Superior temporal gyrus (tissue), 1 donor: ENCODE data around the gene LMNTD2.

Experiments
- DNase-seq: peaks from one replicate; pipeline ENCODE4 v3.0.0-alpha.2; 2016; ENCODE audit errors: extremely low spot score

Gene LMNTD2

DNA sequence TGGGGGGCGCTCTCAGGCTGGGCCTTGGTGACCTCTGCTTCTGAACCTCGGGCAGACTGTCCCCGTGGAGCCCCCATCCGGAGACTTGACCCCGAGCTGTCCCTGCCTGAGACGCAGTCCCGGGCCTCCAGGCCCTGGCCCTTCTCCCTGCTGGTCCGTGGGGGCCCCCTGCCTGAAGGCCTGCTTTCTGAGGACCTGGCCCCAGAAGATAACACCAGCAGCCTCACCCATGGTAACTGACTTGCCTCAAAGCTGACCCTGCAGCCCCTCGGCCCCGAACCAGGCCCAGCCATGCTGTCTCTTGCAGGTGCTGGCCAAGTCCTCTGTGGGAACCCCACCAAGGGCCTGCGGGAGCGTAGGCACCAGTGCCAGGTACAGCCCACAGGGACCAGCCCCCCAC is 8.9 kb downstream of the LMNTD2 start:
- no peak for DNase-seq

DNA sequence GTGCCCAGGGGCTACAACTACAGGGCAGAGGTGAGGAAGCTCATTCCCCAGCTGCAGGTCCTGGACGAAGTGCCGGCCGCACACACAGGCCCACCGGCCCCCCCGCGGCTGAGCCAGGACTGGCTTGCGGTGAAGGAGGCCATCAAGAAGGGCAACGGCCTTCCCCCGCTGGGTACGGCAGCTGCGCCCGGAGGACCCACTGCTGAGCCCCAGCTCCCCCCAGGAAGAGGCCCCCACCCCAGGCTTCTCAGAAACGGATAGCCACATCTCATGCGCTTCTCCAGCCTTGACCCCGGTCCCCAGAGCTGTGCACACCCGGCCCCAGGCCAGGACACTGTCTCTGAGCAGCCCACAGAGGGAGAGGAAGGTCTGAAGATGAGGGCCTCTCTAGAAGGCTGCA is 9.4 kb downstream of the LMNTD2 start:
- no peak for DNase-seq

DNA sequence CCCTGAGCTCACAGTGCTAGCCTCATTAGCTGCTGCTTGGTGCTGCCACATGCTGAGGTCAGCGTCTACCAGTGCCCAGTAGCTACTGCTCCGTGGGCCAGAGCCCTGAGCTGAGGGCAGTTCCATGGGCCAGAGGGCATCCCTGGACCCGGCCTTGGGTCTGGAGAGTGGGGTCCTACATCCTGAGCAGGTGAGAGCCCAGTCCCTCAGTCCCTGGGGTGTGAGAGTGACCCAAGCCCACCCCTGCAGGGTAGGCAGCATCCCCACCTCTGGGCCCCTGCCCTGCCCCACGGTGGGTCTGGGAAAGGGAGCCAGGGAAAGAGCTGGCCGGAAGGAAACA is 9.8 kb downstream of the LMNTD2 start:
- no peak for DNase-seq

DNA sequence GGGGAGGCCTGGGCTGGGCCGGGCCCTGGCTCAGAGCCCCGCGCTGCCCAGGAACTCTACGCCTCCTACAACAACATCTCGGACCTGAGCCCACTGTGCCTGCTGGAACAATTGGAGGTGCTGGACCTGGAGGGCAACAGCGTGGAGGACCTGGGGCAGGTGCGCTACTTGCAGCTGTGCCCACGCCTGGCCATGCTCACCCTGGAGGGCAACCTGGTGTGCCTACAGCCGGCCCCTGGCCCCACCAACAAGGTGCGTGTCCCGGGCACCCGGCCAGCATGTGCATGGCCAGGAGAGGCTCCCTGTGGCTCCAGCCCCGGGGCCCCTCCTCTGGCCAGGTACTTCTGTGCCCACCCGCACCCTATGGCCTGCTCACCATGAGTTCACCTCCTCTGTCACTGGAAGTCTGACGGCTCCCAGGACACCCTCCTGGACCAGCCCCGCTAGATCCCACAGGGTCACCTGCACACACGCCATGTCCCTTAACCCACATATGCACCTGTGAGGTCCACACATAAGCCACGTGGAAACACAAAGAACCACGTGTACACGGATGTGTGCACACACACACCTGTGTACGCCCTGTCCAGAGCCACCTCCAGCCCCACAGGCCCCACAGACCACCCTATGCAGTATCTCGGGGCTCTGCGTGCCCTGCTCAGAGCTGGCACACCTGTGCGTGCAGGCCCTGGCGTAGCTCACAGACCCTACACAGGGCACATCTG is 10.4 kb downstream of the LMNTD2 start:
- no peak for DNase-seq

DNA sequence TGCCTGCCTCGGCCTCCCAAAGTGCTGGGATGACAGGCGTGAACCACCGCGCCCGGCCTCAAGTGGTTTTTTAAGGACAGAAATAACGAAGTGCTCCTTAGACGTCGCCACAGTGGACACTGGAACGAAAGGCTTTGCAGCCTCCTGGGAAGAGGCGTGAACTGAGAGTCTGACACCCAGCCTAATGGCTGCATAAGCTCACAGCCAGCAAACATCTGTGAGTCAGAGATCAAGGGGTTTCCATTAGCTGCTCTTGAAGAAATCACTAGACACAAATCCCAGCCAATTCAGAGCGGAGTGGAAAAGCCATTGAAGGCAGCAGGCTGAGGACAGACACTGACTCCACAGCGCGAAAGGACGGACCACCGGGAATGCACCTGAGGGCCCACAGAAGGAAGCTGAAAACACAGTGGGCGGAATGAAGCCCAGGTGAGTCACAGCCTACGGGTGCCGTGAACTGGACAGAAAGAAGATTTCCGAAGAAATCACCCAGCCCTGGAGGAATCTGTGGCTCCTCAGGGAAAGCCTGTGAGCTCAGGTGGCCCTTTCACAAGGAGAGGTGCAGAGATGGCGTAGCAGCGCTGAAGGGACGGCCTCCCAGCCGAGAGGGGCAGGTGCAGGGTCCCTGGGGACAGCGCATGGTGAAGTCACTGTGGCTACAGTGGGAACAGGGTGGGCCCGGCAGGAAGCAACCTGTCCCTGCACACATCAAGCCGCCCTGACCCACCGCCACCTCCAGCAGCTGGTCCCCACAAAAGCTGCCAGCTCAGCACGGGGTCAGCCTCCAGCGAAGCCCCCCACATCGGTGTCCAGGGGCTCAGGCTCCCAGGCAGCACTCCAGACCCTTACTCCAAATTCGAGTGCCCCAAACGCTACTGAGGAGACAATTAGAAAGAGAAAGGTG is 11.6 kb downstream of the LMNTD2 start:
- DNase-seq: no peak

DNA sequence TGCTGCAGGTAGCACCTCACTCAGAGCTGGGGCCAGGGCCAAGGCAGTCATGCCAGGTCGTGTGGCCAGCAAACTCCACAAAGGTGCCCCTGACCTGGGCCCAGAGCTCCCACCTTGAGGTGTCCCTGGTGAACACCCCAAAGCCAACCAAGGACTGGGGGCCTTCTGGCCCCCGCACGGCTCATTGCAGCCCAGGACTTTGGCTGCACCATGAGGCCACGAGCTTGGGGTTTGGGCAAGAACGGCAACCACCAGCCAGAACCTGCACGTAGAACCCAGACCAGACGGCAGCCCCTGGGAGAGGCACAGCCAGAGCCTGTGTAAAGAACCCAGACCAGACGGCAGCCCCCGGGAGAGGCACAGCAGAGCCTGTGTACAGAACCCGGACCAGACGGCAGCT is 15.4 kb downstream of the LMNTD2 start:
- no peak for DNase-seq

DNA sequence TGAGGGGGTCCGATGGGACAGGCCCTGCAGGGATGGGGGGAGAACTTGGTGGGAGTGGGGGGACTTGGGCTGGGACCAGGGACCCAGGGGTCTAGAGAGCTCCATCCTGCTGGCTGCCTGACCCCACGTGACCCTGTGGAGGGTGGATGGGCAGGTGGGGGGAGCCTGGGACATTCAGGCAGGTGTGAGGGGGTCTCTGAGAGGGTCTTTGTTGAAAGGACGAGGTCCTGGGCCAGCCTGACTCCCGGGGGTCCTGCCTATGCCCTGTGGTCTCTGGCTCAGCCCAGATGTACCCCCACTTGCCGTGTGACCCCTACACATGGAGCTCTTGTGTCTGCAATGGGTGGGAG is 15.7 kb downstream of the LMNTD2 start:
- no peak for DNase-seq

DNA sequence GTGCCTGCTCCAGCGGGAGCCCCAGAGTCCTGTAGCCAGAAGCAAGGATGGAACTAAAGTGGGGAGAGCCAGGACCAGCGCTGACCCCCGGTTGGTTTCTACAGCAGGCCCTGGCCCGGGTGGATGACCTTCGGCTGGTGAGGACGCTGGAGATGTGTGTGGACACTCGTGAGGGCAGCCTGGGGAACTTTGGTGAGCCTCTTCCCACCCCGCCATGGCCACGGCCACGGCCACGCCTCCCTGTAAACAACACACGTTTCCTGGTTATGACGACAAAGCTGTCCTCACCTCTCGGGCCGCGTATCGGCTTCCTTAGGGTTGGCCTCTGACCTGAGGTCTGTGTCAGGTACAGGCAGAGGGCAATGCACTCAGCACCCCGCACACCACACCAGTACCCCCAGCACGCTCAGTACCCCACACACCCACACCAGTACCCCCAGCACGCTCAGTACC is 19.1 kb downstream of the LMNTD2 start:
- no peak for DNase-seq

DNA sequence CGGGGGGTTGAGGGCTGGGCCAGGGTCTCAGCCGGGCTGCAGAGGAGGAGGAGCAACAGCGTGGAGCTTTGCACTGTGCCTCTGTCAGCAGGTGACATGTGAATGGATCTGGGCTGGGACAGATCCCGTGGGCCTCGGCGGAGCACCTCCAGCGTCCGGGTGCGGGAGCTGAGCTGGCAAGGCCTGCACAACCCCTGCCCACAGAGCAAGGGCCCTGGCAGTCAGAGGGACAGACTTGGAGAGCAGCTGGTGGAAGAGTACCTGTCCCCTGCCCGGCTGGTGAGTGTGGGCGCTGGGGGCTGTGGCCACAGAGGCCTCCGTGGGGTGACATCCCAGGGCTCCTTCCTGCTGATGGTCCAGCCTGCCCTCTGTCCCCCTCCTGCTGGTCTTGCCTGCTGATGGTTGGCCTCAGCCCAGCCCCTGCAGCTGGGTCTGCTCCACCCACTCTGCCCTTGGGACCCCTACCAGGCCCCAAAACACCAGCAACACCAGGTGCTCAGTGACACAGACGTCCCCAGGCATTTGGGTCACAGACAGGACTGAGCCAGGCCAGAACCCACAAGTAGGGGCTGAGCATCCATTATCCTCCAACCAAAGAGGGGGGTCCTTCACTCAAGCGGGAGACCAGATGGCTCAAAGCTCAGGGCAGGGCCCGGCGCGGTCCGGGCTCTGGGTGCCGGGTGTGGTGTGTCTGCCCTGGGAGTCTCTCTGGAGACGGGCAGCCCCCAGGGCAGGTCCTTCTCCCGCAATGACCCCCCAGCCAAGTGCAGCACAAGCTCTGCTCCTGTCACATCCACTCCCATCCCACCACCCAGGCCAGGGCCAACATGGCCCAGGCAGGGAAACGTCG is 19.7 kb downstream of the LMNTD2 start:
- DNase-seq: no peak

DNA sequence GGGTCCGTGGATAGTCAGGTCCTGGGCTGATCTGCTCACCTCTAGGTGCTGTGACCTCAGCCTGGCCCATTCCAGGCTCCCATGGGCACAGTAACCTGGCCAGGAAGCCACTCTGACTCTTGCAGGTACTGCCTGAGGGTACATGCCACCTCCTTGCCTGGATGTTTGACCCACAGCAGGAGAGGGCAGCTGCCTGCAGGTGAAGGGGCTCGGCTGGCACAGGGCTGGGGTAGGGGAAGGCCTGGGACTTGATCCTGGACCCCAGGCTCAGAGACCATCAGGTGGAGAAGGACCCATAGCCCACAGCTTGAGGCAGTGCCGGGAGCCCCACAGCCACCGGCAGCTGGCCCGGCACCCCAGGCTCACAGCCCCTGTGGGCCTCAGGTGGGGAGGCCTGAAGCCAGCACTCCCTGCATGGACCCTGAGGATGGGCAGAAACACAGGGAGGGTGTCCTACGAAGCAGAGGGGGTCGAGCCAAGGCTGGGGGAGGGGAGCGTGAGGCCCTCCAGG is 20.5 kb downstream of the LMNTD2 start:
- no peak for DNase-seq

DNA sequence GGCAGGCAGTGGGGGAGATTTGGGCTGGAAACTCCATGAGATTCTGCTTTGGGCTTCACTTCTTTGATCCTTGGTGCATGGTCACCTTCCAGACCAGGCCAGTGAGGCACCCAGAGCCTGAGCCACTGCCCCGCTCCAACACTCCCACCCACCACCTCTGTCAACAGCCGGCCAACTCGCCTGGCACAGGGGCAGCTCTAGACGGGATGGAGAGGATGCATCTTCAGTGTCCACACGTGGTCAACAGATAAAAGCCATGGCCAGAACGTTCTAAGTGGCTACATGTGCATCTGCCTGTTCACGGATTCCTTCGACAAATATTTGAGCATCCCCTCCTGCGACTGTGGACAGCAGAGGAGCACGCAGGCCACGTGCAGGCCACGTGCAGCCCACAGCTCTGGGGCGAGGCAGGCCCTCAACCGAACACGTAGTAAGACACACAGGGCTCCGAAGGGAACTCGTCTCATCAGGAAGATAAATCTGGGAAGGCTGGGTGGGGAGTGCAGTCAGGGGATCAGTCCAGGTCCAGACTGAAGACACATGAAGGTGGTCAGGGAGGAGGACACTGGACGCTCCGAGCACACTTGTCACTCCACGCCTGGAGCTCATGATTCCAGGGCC is 22.0 kb downstream of the LMNTD2 start:
- DNase-seq: no peak

DNA sequence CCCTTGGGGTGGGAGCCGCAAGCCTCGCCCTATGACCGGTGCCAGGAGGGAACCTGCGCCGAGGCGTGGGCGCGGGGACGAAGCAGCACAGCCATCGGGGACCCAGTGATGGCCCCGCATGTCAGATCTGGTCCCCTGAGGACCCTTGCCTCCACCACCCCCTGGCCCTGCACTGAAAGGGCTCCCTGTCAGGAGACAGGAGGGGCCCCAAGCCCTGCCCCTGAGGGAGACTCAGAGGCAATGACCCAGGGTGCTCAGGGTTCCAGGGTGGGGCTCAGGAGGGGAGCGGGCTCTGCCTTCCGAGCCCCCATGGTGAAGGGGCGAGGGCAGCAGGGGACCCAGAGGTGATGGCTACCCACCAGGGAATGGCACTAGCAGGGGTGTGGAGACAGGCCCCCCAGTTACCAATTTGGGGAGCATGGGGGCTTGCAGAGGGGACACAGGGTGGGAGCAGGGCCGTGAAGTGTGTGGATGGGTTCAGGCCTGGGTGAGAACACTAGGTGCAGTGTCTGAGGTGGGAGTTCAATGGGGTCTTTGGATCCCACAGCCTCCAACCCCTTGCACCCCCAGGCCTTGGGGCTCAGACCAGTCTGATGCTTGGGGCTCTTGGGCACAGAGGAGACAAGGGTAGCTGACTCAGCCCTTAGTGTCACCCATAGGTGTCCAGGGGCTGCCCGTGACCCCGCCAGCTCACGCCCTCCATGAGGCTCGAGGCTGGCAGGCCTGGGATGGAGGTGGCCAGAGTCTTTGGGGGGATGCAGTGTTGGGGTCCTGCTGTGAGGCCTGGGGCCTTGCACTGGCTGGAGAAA is 22.7 kb downstream of the LMNTD2 start:
- DNase-seq: no peak

DNA sequence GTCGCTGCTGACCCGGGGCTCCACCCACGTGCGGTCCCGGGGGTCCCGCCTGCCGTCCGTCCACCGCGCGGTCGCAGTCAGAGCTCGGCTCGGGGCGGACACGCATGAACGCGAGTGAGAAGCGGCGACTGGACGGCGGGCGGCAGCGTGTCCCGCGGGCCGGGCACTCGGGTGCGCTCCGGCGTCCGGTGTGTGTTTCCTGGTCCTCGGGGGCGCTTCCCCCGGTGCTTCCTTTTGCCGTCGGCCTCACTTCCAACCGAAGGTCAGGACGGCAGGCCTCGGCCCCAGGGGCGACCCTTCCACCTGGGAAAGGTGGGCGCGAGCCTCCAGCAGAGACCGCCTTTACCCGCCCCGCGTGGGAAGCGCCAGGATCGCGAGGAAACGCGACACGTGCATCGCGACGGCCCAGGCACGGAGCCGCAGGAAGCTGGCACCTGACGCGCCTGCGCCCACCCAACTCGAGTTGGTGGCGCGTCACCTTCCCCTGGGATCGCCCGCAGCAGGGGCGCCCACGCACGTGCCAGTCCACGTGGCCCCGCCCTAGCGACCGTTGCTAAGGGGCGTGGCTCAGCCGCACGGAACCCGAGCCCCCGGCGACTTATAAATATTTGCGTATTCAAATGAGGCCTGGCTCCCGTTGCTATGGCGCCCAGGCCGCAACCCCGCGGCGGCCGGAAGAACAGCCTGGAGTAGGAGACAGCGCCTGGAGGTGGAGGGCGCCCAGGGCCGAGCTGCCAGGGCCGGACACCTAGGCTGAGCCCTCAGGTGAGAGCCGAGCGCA is 23.5 kb downstream of the LMNTD2 start, which contains the start of gene LRRC56:
TSS of gene LRRC56 (plus strand) at position 687 of the 781 bp plus-strand sequence. CDS start 3,158 bp downstream, outside the sequence.
- DNase-seq: peak; percentile 12

DNA sequence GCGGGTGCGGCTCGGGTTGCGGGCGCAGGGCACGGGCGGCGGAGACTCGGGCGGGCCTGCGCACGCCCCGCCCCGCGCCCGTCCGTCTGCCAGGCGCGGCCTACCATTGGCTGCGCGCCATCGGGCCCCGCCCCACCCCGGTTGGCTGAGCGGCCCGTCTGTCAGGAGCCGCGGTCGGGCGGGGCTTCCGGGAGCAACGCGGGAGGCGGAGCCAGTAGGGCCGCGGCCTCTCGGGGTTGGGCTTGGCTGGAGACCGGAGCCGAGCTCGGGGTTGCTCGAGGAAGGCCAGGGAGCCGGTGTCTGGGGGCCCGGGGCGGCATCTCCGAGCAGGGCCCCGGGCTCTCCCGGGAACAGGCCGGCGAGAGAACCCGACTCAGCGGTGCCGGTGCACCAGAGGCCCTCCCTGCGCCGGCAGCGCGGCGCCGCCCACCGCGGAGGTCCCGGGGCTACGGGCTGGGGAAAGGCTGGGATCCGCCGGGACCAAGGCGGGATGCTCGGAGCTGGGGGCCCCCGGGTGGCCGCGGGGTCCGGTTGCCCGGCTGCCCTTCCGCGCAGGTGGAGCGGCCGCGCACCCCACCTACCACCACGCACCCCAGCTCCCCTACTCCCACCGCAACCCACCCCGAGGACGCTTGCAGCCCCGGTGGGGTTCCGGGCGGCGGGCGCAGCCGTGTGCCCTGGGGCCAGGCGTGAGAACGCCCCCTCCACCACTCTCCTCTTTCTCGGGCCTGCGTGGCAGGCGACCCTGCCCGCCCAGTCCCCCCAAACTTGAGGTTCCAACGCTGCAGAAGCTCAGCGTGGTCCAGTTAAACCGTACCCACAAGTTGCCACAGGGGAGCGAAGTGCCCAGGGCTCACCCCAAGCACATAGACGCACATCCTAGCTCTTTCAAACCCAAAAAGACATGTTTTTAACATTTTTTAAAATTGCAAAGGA is 24.8 kb downstream of the LMNTD2 start, which contains the start of gene HRAS:
TSS of gene HRAS (minus strand) at position 58 of the 936 bp plus-strand sequence.
- DNase-seq: peak; percentile 94

DNA sequence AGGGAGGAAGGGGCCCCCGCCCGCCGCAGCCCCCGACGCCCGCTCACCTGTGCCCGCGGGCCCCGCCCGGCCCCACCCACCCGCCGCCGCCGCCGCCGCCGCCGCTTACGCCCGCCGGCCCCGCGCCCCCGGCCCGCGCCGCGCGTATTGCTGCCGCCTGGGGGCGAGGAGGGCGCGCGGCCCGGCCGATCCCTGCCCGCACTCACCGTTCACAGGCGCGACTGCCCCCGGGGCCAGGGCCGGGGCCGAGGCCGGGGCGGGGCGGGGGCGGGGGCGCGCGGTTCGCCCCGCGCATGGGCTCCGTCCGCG is 25.4 kb downstream of the LMNTD2 start:
- no peak for DNase-seq

DNA sequence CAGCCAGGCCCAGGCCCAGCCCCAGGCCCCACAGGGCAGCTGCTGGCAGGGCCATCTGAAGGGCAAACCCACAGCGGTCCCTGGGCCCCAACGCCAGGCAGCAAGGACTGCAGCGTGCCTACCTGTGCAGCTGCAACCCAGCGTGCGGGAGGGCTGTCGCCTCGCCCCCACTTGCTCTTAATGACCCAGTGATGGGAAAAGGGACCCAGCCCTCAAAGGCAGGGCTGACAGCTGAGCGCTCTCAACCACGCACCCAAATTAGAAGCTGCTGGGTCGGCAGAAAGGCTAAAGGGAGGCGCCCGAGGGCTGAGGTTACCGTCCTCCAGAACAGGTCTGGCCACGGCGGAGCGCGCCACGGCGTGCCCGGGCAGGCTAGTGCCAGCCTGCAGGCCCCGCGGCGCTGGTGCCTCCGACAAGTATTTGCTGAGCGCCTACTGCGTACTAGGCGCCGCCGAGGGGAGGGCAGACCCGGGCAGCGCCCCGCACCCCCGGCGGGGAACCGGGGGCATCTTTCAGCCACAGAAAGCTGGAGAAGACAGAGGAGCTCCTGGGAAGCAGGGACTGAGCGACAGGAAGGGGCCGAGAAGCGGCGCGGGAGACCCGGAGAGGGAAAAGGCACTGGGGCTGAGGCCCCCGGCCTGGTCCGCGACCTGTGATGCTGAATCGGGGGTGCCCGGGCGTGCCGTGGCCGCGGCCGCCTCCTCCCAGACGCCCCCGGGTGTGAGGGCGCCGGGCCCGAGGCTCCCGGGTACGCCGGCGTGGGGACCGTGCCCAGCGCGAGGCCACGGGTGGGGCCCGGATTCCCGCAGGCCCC is 25.9 kb downstream of the LMNTD2 start:
- DNase-seq: no peak

DNA sequence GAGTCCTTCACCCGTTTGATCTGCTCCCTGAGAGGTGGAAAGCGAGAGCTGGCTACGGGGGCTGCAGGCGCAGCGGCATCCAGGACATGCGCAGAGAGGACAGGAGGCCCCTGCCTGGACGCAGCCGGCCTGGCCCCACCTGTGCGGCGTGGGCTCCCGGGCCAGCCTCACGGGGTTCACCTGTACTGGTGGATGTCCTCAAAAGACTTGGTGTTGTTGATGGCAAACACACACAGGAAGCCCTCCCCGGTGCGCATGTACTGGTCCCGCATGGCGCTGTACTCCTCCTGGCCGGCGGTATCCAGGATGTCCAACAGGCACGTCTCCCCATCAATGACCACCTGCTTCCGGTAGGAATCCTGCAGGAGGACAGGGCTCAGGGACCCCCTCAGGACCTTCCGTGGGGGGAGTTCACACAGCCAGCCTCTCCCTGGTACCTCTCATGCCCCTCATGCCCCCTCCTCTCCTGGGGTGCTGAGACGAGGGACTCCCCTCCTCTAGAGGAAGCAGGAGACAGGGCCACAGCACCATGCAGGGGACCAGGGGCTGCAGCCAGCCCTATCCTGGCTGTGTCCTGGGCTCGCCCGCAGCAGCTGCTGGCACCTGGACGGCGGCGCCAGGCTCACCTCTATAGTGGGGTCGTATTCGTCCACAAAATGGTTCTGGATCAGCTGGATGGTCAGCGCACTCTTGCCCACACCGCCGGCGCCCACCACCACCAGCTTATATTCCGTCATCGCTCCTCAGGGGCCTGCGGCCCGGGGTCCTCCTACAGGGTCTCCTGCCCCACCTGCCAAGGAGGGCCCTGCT is 26.7 kb downstream of the LMNTD2 start:
- no peak for DNase-seq
